ENCODE measurements around the gene FHOD3.

GRCh38 chr18:36410346-36410745, 112.8 kb downstream of the FHOD3 start:
- TF ChIP-seq CTCF (IDR thresholded peaks at IDR 0.05), result no peak
- TF ChIP-seq POLR2A (IDR thresholded peaks at IDR 0.05), result no peak
